GM23338 (cell line): Measurements from ENCODE around the gene WWOX.

ENCODE experiments used
- CREB1 ChIP-seq: fragments of 250-450 bp; sonication (Bioruptor Pico); IDR thresholded peaks from 2 replicates; pipeline ENCODE4 v1.5.0; 2020; ENCODE audit warnings: low read depth, mild to moderate bottlenecking, moderate library complexity
- CTCF ChIP-seq, 2 experiments: fragments of 200-600 bp in 1 of 2; sonication (generic) in 1 of 2; conservative IDR thresholded peaks; 2 replicates each; pipeline versions ENCODE4 v1.5.1 to v1.6.1; 2016 to 2017; ENCODE audit warnings: antibody characterized with exemption in 2 of 2, low read depth in 2 of 2, mild to moderate bottlenecking in 2 of 2, moderate library complexity in 1 of 2
- EZH2 ChIP-seq: fragments of 200-600 bp; sonication (generic); IDR thresholded peaks from one replicate; pipeline ENCODE4 v1.8.0; 2017; ENCODE audit warnings: antibody characterized with exemption, mild to moderate bottlenecking, low read depth; ENCODE audit not compliant: unreplicated experiment
- EZH2phosphoT487 ChIP-seq: fragments of 200-600 bp; sonication (generic); IDR thresholded peaks from one replicate; pipeline ENCODE4 v1.8.1; 2018; ENCODE audit warnings: antibody characterized with exemption; ENCODE audit not compliant: unreplicated experiment
- JUNB ChIP-seq: IDR thresholded peaks from one replicate; pipeline ENCODE4 v1.6.1; 2016; ENCODE audit warnings: antibody characterized with exemption; ENCODE audit not compliant: unreplicated experiment
- POLR2AphosphoS5 ChIP-seq: IDR thresholded peaks from 2 replicates; pipeline ENCODE4 v1.6.1; 2016; ENCODE audit warnings: antibody characterized with exemption, low read depth
- REST ChIP-seq: IDR thresholded peaks from one replicate; pipeline ENCODE4 v1.6.1; 2018; ENCODE audit warnings: antibody characterized with exemption; ENCODE audit not compliant: unreplicated experiment
- STAT1 ChIP-seq: IDR thresholded peaks from one replicate; pipeline ENCODE4 v1.6.1; 2016; ENCODE audit warnings: antibody characterized with exemption; ENCODE audit not compliant: unreplicated experiment
- ZNF331 ChIP-seq: fragments of 250-450 bp; sonication (Bioruptor Pico); IDR thresholded peaks from 2 replicates; pipeline ENCODE4 v1.5.0; 2020; ENCODE audit warnings: low read depth, mild to moderate bottlenecking, moderate library complexity
- TF ChIP-seq, protein P1 (sequence below): IDR thresholded peaks from 2 replicates; pipeline ENCODE4 v1.6.1; 2016; ENCODE audit warnings: antibody characterized with exemption

DNA sequence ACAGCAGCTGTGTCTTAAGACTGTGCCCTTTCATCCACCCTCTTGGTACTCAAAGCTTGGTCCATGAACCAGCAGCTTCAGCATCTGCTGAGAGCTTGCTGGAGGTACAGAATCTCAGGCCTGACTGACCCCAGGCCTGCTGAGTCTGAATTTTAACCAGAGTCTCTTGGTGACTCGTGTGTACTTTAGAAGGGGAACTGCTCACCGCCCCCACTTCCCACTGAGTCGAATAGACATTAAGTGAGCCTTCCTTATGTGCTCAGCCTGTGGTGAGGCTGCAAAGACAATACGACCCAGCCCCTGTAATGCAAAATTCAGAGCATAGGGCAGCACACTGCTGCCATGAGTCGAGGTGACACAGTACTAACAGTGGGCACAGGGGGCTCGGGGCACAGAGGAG, 662.8 kb downstream of the WWOX start:
- TF ChIP-seq CTCF (conservative IDR thresholded peaks at IDR 0.05; ENCODE audit: low read depth in 2 of 2), result no peak
- no peak for TF ChIP-seq EZH2
- TF ChIP-seq EZH2phosphoT487, result no peak
- TF ChIP-seq CREB1 (CRISPR knock-in tag), result no peak
- TF ChIP-seq POLR2AphosphoS5, result no peak
- no peak for TF ChIP-seq REST
- TF ChIP-seq, protein P1, sequence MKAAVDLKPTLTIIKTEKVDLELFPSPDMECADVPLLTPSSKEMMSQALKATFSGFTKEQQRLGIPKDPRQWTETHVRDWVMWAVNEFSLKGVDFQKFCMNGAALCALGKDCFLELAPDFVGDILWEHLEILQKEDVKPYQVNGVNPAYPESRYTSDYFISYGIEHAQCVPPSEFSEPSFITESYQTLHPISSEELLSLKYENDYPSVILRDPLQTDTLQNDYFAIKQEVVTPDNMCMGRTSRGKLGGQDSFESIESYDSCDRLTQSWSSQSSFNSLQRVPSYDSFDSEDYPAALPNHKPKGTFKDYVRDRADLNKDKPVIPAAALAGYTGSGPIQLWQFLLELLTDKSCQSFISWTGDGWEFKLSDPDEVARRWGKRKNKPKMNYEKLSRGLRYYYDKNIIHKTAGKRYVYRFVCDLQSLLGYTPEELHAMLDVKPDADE, result no peak
- TF ChIP-seq JUNB, result no peak
- TF ChIP-seq STAT1, result no peak
- TF ChIP-seq ZNF331, result no peak
